GM12878 (cell line): ENCODE results near the gene RPS6KA4. TPM values are rescaled to one million over a fixed set of nuclear protein-coding genes. Genes with fewer than 3 reads are reported as not detected.

Experiments
- CBX3 ChIP-seq: fragments of 200-600 bp; sonication (generic); IDR thresholded peaks from 2 replicates; pipeline ENCODE4 v1.6.1; 2016; ENCODE audit warnings: low read depth, borderline replicate concordance
- DPF2 ChIP-seq: fragments of 450-650 bp; IDR thresholded peaks from 2 replicates; pipeline ENCODE4 v1.6.1; 2017; ENCODE audit warnings: mild to moderate bottlenecking
- EZH2 ChIP-seq: IDR thresholded peaks from 2 replicates; pipeline ENCODE4 v1.6.1; 2012; ENCODE audit warnings: low read depth, mild to moderate bottlenecking, control low read depth, inconsistent platforms, low read length, borderline replicate concordance; ENCODE audit not compliant: control insufficient read depth
- HDAC6 ChIP-seq: fragments of 200-600 bp; sonication (generic); IDR thresholded peaks from one replicate; pipeline ENCODE4 v1.8.0; 2017; ENCODE audit warnings: antibody characterized with exemption; ENCODE audit not compliant: unreplicated experiment
- IRF3 ChIP-seq: fragments of 450-650 bp; IDR thresholded peaks from 2 replicates; pipeline ENCODE4 v1.6.1; 2014; ENCODE audit warnings: mild to moderate bottlenecking
- NR2C1 ChIP-seq: fragments of 450-650 bp; IDR thresholded peaks from 2 replicates; pipeline ENCODE4 v1.6.1; 2017; ENCODE audit warnings: antibody characterized with exemption, mild to moderate bottlenecking, moderate library complexity
- PAX8 ChIP-seq: fragments of 450-650 bp; IDR thresholded peaks from 2 replicates; pipeline ENCODE4 v1.6.1; 2017; ENCODE audit warnings: mild to moderate bottlenecking, moderate library complexity
- SMAD1 ChIP-seq: fragments of 450-650 bp; IDR thresholded peaks from 2 replicates; pipeline ENCODE4 v1.6.1; 2018; ENCODE audit warnings: mild to moderate bottlenecking, low read depth; ENCODE audit not compliant: partially characterized antibody
- SMARCA5 ChIP-seq: fragments of 450-650 bp; IDR thresholded peaks from 2 replicates; pipeline ENCODE4 v1.6.1; 2017; ENCODE audit warnings: mild to moderate bottlenecking
- STAT1 ChIP-seq: fragments of 450-650 bp; conservative IDR thresholded peaks from 2 replicates; pipeline ENCODE4 v1.6.1; 2014; ENCODE audit warnings: antibody characterized with exemption, mild to moderate bottlenecking
- STAT3 ChIP-seq: IDR thresholded peaks from 2 replicates; pipeline ENCODE4 v1.6.1; 2011; ENCODE audit warnings: low read depth, low read length, improper control_type of control experiment
- YY1 ChIP-seq: IDR thresholded peaks from 2 replicates; pipeline ENCODE4 v1.6.1; 2011; ENCODE audit warnings: low read depth, mild to moderate bottlenecking, low read length
- ZNF592 ChIP-seq: fragments of 450-650 bp; IDR thresholded peaks from 2 replicates; pipeline ENCODE4 v1.6.1; 2017; ENCODE audit warnings: mild to moderate bottlenecking, moderate library complexity
- polyA plus RNA-seq, 11 experiments: library from polyadenylated mRNA; depleted of rRNA in 4 of 11; unstranded in 6 of 11; stranded (reverse) in 5 of 11; fragments of >200 nt; fragmentation: Nextera tagmentation in 4 of 11; fragmentation: Illumina TruSeq in 1 of 11; extraction: Ambion mirVana in 4 of 11; extraction: Trizol in 1 of 11; gene quantifications; 1 replicate in 1 of 11; 2 replicates in 10 of 11; pipeline versions ENCODE4 v1.2.1 to v1.2.3, GENCODE V29; 2011 to 2016; ENCODE audit warnings: inconsistent platforms in 2 of 11, missing spikeins in 2 of 11, low read depth in 1 of 11
- total RNA-seq, 4 experiments: library from RNA; depleted of rRNA in 3 of 4; stranded (reverse); fragments of >200 nt in 3 of 4; fragmentation: Illumina TruSeq in 1 of 4; extraction: Trizol in 1 of 4; gene quantifications; 2 replicates each; pipeline versions ENCODE4 v1.2.1 to v1.2.3, GENCODE V29; 2013 to 2021
- TF ChIP-seq, protein P1 (sequence below): fragments of 450-650 bp; IDR thresholded peaks from 2 replicates; pipeline ENCODE4 v1.6.1; 2017; ENCODE audit warnings: low read depth, mild to moderate bottlenecking, moderate library complexity
- TF ChIP-seq, protein P2 (sequence below): IDR thresholded peaks from 2 replicates; pipeline ENCODE4 v1.6.1; 2012; ENCODE audit warnings: low read length, inconsistent platforms
- TF ChIP-seq, protein P3 (sequence below): fragments of 450-650 bp; IDR thresholded peaks from 2 replicates; pipeline ENCODE4 v1.6.1; 2017; ENCODE audit warnings: antibody characterized with exemption, mild to moderate bottlenecking, moderate library complexity

Gene RPS6KA4
- total and polyA plus RNA-seq, 10 of the 15 experiments (the other 5 are each of a cell fraction or from before 2014, with no cell fraction given) = 0.34 to 32.6 (median 11.3) TPM

- TF ChIP-seq, protein P1, sequence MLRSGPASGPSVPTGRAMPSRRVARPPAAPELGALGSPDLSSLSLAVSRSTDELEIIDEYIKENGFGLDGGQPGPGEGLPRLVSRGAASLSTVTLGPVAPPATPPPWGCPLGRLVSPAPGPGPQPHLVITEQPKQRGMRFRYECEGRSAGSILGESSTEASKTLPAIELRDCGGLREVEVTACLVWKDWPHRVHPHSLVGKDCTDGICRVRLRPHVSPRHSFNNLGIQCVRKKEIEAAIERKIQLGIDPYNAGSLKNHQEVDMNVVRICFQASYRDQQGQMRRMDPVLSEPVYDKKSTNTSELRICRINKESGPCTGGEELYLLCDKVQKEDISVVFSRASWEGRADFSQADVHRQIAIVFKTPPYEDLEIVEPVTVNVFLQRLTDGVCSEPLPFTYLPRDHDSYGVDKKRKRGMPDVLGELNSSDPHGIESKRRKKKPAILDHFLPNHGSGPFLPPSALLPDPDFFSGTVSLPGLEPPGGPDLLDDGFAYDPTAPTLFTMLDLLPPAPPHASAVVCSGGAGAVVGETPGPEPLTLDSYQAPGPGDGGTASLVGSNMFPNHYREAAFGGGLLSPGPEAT = 0 out of 2 replicates have a peak, but pooled peaks have one; percentile 38
- TF ChIP-seq SMAD1 (no peak), NR2C1 (no peak), YY1 (no peak), DPF2 (no peak), ZNF592 (no peak), IRF3 (no peak), HDAC6 (no peak), CBX3 (no peak), PAX8 (no peak), STAT1 (no peak), EZH2 (no peak), SMARCA5 (no peak), STAT3 (no peak)
- TF ChIP-seq, protein P2, sequence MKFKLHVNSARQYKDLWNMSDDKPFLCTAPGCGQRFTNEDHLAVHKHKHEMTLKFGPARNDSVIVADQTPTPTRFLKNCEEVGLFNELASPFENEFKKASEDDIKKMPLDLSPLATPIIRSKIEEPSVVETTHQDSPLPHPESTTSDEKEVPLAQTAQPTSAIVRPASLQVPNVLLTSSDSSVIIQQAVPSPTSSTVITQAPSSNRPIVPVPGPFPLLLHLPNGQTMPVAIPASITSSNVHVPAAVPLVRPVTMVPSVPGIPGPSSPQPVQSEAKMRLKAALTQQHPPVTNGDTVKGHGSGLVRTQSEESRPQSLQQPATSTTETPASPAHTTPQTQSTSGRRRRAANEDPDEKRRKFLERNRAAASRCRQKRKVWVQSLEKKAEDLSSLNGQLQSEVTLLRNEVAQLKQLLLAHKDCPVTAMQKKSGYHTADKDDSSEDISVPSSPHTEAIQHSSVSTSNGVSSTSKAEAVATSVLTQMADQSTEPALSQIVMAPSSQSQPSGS = no peak
- TF ChIP-seq, protein P3, sequence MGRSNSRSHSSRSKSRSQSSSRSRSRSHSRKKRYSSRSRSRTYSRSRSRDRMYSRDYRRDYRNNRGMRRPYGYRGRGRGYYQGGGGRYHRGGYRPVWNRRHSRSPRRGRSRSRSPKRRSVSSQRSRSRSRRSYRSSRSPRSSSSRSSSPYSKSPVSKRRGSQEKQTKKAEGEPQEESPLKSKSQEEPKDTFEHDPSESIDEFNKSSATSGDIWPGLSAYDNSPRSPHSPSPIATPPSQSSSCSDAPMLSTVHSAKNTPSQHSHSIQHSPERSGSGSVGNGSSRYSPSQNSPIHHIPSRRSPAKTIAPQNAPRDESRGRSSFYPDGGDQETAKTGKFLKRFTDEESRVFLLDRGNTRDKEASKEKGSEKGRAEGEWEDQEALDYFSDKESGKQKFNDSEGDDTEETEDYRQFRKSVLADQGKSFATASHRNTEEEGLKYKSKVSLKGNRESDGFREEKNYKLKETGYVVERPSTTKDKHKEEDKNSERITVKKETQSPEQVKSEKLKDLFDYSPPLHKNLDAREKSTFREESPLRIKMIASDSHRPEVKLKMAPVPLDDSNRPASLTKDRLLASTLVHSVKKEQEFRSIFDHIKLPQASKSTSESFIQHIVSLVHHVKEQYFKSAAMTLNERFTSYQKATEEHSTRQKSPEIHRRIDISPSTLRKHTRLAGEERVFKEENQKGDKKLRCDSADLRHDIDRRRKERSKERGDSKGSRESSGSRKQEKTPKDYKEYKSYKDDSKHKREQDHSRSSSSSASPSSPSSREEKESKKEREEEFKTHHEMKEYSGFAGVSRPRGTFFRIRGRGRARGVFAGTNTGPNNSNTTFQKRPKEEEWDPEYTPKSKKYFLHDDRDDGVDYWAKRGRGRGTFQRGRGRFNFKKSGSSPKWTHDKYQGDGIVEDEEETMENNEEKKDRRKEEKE = no peak
Measured at GRCh38 chr11:64360448-64360921, 1.5 kb downstream of the RPS6KA4 start (continued).
